ENCODE measurements around the gene KRT14. TPM values are rescaled to one million over a fixed set of nuclear protein-coding genes. Genes with fewer than 3 reads are reported as not detected.
"Not testable (repeated sequence)": the region's sequence is repeated elsewhere in the genome, so short reads cannot be mapped to it uniquely, and the experiment has no call there.

The KRT14 gene
- total RNA-seq, 3 donors from 2014 or later: not detected

GRCh38 chr17:41626914-41627295 lies 40.2 kb upstream of the KRT14 start:
- not testable (repeated sequence) for H3K4me1 Mint-ChIP-seq (ENCODE audit: low read depth); H3K4me3 Mint-ChIP-seq; H3K27me3 Mint-ChIP-seq (ENCODE audit: low read depth); H3K9me3 Mint-ChIP-seq; DNase-seq; ATAC-seq; H3K36me3 Mint-ChIP-seq (ENCODE audit: insufficient read depth)

- DNase-seq; H3K36me3 Mint-ChIP-seq (ENCODE audit: insufficient read depth); H3K9me3 Mint-ChIP-seq; H3K27me3 Mint-ChIP-seq (ENCODE audit: low read depth); H3K4me3 Mint-ChIP-seq; H3K4me1 Mint-ChIP-seq (ENCODE audit: low read depth); ATAC-seq: not testable (repeated sequence)
Observed at GRCh38 chr17:41626028-41626913, 39.6 kb upstream of the KRT14 start.

- Mint-ChIP-seq H3K4me1 (ENCODE audit: low read depth) (no peaks in the 10 kb centered on the region), H3K27me3 (ENCODE audit: low read depth) (no peaks in the 10 kb centered on the region), H3K4me3 (no peak overlapping the region), H3K36me3 (ENCODE audit: insufficient read depth) (no peaks in the 10 kb centered on the region), H3K9me3 (no peaks in the 10 kb centered on the region)
- DNase-seq: no peak
- no peak for ATAC-seq
Observed at GRCh38 chr17:41625602-41626001, 38.9 kb upstream of the KRT14 start.

- Mint-ChIP-seq H3K9me3 (no peaks in the 10 kb centered on the region), H3K27me3 (ENCODE audit: low read depth) (no peaks in the 10 kb centered on the region), H3K36me3 (ENCODE audit: insufficient read depth) (no peaks in the 10 kb centered on the region), H3K4me3 (no peak within 1 kb of the TSS), H3K4me1 (ENCODE audit: low read depth) (no peaks in the 10 kb centered on the region)
- ATAC-seq (no peak), DNase-seq (no peak)
Observed at GRCh38 chr17:41624208-41625101, 37.8 kb upstream of the KRT14 start, which contains the start of gene KRT17. TSS of gene KRT17 (minus strand) at chr17:41624575. CDS start at chr17:41624509, 66 bp downstream.

- not testable (repeated sequence) for H3K27me3 Mint-ChIP-seq (ENCODE audit: low read depth); H3K9me3 Mint-ChIP-seq; ATAC-seq; H3K4me3 Mint-ChIP-seq; H3K4me1 Mint-ChIP-seq (ENCODE audit: low read depth); DNase-seq; H3K36me3 Mint-ChIP-seq (ENCODE audit: insufficient read depth)
Observed at GRCh38 chr17:41623184-41623861, 36.6 kb upstream of the KRT14 start.

- DNase-seq: not testable (repeated sequence)
Observed at GRCh38 chr17:41622340-41623183, 35.9 kb upstream of the KRT14 start.

GRCh38 chr17:41621916-41622315 lies 35.2 kb upstream of the KRT14 start:
- no peaks in the 10 kb centered on the region for H3K27me3 Mint-ChIP-seq (ENCODE audit: low read depth)
- ATAC-seq (no peak), DNase-seq (no peak)
- H3K4me3 Mint-ChIP-seq: no peak overlapping the region
- no peaks in the 10 kb centered on the region for H3K4me1 Mint-ChIP-seq (ENCODE audit: low read depth)
- no peaks in the 10 kb centered on the region for H3K36me3 Mint-ChIP-seq (ENCODE audit: insufficient read depth)
- no peaks in the 10 kb centered on the region for H3K9me3 Mint-ChIP-seq

More at GRCh38 chr17:41622340-41623183, 35.9 kb upstream of the KRT14 start:
- not testable (repeated sequence) for H3K36me3 Mint-ChIP-seq (ENCODE audit: insufficient read depth); H3K4me3 Mint-ChIP-seq; ATAC-seq; H3K4me1 Mint-ChIP-seq (ENCODE audit: low read depth); H3K9me3 Mint-ChIP-seq; H3K27me3 Mint-ChIP-seq (ENCODE audit: low read depth)

- H3K4me1 Mint-ChIP-seq (ENCODE audit: low read depth); ATAC-seq; H3K36me3 Mint-ChIP-seq (ENCODE audit: insufficient read depth); DNase-seq; H3K9me3 Mint-ChIP-seq; H3K4me3 Mint-ChIP-seq; H3K27me3 Mint-ChIP-seq (ENCODE audit: low read depth): not testable (repeated sequence)
Observed at GRCh38 chr17:41621435-41621817, 34.7 kb upstream of the KRT14 start.

- H3K4me1 Mint-ChIP-seq (ENCODE audit: low read depth): no peaks in the 10 kb centered on the region
- no peak overlapping the region for H3K4me3 Mint-ChIP-seq
- no peaks in the 10 kb centered on the region for H3K36me3 Mint-ChIP-seq (ENCODE audit: insufficient read depth)
- H3K27me3 Mint-ChIP-seq (ENCODE audit: low read depth): peaks cover 4% of the 10 kb centered on the region
- no peaks in the 10 kb centered on the region for H3K9me3 Mint-ChIP-seq
- DNase-seq (no peak), ATAC-seq (no peak)
Observed at GRCh38 chr17:41620583-41621434, 34.1 kb upstream of the KRT14 start.

- H3K9me3 Mint-ChIP-seq; DNase-seq; H3K36me3 Mint-ChIP-seq (ENCODE audit: insufficient read depth); H3K4me1 Mint-ChIP-seq (ENCODE audit: low read depth); H3K27me3 Mint-ChIP-seq (ENCODE audit: low read depth); H3K4me3 Mint-ChIP-seq; ATAC-seq: not testable (repeated sequence)
Observed at GRCh38 chr17:41619927-41620582, 33.4 kb upstream of the KRT14 start.

- ATAC-seq (no peak), DNase-seq (no peak)
- no peaks in the 10 kb centered on the region for H3K36me3 Mint-ChIP-seq (ENCODE audit: insufficient read depth)
- H3K4me1 Mint-ChIP-seq (ENCODE audit: low read depth): no peaks in the 10 kb centered on the region
- H3K4me3 Mint-ChIP-seq: no peak overlapping the region
- H3K9me3 Mint-ChIP-seq: no peaks in the 10 kb centered on the region
- peaks cover 5% of the 10 kb centered on the region for H3K27me3 Mint-ChIP-seq (ENCODE audit: low read depth)
Observed at GRCh38 chr17:41619036-41619926, 32.6 kb upstream of the KRT14 start.

Data from activated T-cell treated with anti-CD3 and anti-CD28 coated beads, Interleukin-2, amount 50 U/mL, for 4 hours (primary cell).